Posterior vena cava (tissue), 2 donors: ENCODE data around the gene ARHGAP28. TPM values are rescaled to one million over a fixed set of nuclear protein-coding genes. Genes with fewer than 3 reads are reported as not detected.

Experiments used
- DNase-seq: peaks from one replicate; pipeline ENCODE4 v3.0.0-alpha.2; 2020; ENCODE audit warnings: low spot score
- intact Hi-C, 2 donors: fragments of 100-400 bp; cut with DNase I; formaldehyde crosslinking; loops; one replicate each; pipeline versions ENCODE4 v1.14.1 to v1.14.2; 2022 to 2023
- long read RNA-seq, 2 donors: library from polyadenylated mRNA; unstranded; transcript quantifications; one replicate each; pipeline ENCODE4 v2.0.0, GENCODE V29; 2020 to 2021
- total RNA-seq, 2 donors: library from RNA; stranded (reverse); fragmentation: NEBNext Ultra II Directional; extraction: Animal tissue kit (Norgen Biotek cat#: 25700); gene quantifications; one replicate each; pipeline ENCODE4 v1.2.1, GENCODE V29; 2021
- donor health status: DM: yes; HTN: yes; CAD: no.
- donor health status: DM: yes; HTN: yes; CAD: no.

The ARHGAP28 gene
- 10 to 100 TPM; 15.6 to 26.2 TPM for total RNA-seq
- long read RNA-seq, donor 1, partial matches to known transcripts, result 2 of 11 reads
- long read RNA-seq, donor 1, other reads (novel, unspliced or antisense), result 5 of 11 reads
- long read RNA-seq, donor 2, partial matches to known transcripts, result 0 of 2 reads
- long read RNA-seq, donor 2, other reads (novel, unspliced or antisense), result 2 of 2 reads

DNA sequence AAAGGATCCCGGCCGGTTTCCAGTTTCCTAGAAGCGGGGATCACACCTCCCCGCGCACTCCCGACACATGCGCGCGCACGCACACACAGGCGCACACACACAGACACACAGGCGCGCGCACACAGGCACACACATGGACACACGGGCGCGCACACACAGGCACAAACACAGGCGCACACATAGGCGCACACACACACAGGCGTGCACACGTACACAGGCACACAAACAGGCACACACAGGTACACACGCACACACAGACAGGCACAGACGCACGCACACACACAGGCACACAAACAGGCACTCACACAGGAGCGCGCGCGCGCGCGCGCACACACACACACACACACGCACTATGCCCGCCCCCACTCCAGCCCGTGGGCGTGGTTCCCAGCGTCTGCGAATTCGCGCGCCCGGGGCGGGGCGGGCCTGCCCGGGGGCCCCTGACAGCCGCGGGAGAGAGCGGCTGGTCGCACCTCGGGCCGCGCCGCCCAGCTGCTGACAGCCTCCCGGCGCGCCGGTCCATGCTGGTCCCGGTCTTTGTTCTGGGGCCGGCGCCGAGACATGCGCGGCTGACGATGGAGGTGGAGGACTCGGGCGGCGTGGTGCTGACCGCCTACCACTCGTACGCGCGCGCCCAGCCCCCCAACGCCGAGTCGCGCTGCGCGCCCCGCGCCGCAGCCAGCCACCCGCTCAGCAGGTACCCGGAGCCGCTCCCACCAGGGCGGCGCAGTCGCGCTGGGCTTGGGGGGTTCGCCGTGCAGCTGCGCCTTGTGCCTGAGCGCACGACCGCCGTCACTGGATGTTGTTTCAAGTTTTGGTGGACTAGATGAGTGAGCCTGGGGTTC, at the start of gene ARHGAP28:
TSS of gene ARHGAP28 (plus strand) at position 470 of the 845 bp plus-strand sequence. CDS start at position 576, 106 bp downstream.
- intact Hi-C loops, result loop anchor here in 1 of 2 donors (5.0 to 10.0 kb wide), 3 partner anchors 55 to 185 kb away; no protein-coding TSS in a partner anchor
- peak; percentile 89 for DNase-seq

DNA sequence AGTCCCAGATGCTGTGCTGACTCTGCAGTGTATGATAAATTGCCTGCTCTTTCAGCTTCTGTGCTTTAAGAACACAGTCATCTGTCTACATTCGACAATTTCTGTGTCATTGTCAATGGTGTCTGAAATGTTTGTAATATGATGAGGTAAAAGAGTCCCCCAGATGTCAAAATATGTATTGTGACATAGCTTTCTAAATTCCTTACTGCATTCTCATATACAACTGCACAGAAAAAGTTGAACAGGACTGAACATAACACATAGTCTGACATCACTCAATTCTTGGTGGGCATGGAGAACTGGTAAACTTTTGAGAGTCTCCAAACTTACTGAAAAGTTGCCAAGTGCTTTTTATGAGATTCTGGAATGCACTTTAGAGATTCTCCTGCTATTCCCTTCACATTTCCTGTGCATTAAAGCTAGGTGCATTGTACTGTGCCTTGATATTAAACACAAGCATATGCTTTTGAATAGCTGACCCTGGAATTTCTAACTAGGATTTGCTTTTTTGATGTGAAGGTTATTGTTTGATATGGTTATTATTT, 48.1 kb upstream of the ARHGAP28 start:
- DNase-seq, result no peak
- intact Hi-C loops, result no loop called here

DNA sequence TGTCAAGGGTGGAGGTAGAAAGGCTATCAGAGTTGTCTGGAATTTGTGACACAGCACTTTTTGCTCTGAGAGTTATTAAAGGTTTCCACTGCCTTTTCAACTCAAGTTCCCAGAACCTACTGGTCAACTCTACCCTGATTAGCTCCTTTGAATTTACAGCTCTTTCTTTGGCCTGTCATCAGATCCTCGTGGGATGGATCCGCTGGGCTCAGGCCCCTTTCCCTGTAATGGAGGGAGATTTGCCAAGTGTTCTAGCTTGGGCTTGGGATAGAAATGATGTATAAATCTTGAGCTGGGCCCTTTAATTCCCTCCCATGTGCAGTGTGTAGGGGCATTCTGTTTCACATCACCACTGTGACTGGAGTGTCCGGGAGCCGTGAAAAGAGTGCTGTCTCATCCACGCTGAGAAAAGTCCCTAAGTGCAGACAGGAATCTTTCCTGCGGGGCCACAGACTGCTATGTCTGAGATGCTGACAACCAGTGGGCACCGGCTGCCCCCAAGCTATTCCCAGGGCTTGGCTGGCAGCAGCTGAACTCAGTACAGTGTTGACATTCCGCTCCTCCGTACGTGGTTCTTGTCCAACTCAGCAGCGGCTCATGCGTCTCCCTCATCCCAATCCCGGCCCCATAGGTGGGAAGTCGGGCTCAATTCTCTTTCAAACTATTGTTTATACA, 46.9 kb upstream of the ARHGAP28 start:
- intact Hi-C loops, result no loop called here
- DNase-seq, result no peak

DNA sequence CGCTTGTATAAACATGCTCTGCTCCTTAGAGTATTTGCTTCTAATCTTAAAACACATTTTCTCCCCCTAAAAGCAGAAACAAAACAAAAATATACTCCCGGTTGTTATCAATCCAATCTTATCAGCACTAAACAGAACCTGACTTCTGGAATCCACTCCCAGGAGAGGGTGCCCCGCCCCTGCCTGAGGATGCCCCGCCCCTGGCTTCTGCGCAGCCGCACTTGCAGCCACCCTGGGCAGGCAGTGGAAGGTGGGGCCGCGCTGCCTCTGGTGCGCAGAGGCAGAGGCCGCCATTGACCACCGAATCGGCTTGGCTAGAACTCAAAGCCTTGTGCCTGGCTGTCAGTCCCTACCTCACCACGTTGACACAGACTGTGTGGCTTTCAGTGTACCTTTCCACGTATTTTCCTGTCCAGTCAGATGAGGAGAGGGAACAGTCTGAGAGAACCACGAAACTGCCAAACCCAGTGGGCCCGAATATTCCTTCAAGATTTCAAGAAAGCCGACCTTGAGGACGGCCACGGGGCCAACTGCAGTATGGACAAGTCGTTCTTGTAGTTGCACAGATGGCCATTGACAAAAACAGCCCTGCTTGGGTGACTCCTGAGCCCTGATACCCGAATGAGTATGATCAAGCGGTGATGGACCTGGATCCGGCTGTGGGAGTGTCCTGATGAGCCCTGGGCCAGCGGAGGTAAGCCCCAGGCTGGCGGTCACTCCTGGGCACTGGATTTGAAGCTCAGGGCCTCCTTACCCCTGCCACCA, 46.2 kb upstream of the ARHGAP28 start:
- no peak for DNase-seq
- intact Hi-C loops, result no loop called here

DNA sequence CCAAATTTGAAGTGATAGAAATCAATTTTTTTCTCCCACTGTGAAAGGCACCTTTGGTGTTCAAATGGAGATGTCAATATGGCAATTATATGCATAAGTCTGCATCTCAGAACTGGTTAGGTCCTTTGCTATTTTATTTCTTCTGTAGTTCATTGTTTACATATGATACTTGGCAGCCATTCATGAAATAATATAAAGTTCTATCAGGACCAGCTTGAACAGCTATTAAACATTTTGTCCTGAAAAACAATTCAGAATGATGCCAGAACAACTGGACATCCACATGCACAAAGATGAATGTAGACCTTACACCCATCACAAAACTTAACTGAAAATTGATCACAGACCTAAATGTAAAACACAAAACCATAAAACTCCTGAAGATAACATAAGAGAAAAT, 41.8 kb upstream of the ARHGAP28 start:
- no peak for DNase-seq
- intact Hi-C loops, result no loop called here

- intact Hi-C loops, result no loop called here
- no peak for DNase-seq
These were observed 20.6 kb upstream of the ARHGAP28 start for GRCh38 chr18:6708890-6709289.

DNA sequence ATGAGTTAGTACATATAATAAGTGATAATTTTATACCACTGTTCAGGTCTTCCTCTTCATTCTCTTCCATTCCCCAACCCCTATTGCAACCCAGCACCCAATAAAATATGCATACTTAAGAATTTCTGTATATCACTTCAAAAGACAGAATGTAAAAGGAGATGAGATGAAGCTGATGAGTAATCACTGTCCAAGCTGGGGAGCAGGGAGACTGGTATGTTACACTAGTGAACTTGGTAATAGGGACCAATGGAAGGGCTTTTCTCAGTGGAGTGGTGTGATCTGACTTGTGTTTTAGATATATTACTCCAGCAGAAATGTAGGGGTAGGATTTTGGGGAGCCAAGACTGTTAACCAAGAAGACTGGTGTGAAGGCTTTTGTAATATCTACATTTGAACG, 18.0 kb upstream of the ARHGAP28 start:
- intact Hi-C loops, result loop anchor here (10.0 kb wide), 2 partner anchors 67 to 77 kb away; no protein-coding TSS in a partner anchor
- DNase-seq, result no peak

DNA sequence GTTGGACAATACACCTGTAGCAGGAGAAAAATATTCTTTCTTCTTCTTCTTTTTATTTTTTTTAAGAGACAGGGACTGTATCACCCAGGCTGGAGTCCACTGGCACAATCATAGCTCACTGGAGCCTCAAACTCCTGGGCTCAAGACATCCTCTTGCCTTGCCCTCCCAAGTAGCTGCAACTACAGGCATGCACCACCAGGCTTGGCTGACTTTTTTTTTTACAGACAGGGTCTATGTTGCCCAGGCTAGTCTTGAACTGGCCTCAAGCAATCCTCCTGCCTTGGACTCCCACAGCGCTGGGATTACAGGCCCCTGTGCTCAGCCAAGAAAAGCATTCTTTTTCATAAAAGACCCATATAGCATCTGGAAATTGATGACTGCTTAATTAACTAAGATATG, 17.1 kb upstream of the ARHGAP28 start:
- intact Hi-C loops, result loop anchor here (10.0 kb wide), 2 partner anchors 68 to 78 kb away; no protein-coding TSS in a partner anchor
- no peak for DNase-seq

DNA sequence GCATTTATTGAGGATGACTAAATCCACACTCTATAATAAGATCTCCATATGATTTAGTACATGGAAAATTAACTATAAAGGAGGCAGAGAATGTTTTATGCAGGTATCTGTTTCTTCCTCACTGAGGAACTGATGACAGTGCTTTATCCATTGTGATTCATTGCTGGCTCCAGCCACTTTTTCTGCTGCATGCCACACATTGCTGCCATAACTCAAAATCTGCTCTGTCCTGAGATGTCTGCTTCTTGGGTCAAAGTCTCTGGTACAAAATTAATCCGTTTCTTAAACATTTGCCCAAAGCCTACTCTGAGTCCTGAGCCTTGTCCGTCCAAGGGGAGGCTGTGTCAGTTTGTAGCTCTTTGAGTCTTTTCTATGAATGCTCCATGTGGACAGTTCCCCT, 15.5 kb upstream of the ARHGAP28 start:
- intact Hi-C loops, result loop anchor here (10.0 kb wide), 2 partner anchors 69 to 79 kb away; no protein-coding TSS in a partner anchor
- no peak for DNase-seq

DNA sequence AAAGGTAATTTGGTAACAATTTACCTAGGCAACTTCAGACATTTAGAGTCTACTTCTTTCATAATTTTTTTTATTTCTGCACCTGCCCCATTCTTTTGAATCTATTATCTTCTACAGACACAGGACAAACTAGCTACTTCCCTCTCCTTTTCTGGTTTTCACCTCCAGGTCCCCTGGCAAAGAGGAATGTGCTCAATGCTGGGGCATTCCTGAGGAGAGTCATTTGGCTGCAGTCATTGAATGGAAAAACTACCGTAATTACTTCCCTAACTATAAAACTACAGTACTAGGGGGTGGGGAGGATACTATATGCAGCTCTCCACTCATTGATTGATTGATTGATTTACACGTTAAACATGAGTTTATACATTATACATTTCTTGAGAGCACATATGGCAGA, 11.2 kb upstream of the ARHGAP28 start:
- intact Hi-C loops, result loop anchor here (10.0 kb wide), 2 partner anchors 73 to 83 kb away; no protein-coding TSS in a partner anchor
- DNase-seq, result no peak

- intact Hi-C loops, result loop anchor here (10.0 kb wide), 2 partner anchors 74 to 84 kb away; no protein-coding TSS in a partner anchor
- no peak for DNase-seq
These were observed 10.2 kb upstream of the ARHGAP28 start for GRCh38 chr18:6719098-6719846.

DNA sequence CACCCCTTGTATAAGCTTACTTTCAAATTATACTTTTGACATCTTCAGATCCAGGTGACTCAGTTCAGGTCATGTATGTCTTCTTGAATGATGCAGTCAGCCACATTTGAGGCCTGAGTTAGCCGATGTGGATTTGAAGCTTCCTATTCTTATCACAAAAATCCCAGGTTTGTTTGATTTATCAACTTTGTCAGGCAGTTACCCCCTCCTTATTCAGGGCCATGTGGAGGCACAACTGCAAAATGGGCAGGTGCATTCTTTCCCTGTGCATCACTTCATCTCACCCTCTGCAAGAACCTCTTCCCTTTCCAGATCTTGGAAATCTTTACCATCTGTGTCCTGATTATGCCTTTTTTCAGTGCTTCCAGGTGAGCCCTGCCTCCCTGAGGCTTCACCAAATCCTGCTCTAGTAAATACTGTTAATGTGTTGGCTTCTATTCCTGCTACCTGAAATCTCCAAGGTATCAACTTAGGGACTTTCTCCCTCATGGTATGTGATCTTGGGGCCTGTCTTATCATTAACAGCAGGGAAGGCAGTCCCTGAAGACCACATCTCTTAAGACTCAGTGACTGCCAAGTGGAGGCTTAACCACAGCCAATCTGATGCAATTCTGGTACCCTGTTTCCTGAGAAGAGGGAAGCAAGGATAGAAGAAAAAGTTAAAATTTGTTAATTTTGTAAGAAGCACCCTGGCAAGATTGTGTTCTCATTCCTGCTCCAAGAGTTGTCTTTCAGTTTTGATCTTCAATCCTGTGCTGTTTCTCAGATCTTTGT, 9.4 kb upstream of the ARHGAP28 start:
- intact Hi-C loops, result loop anchor here (10.0 kb wide), 2 partner anchors 75 to 85 kb away; no protein-coding TSS in a partner anchor
- DNase-seq, result no peak

- intact Hi-C loops, result no loop called here
These were observed 7.8 kb upstream of the ARHGAP28 start for GRCh38 chr18:6721755-6722154.

GRCh38 chr18:6722690-6723089, 6.8 kb upstream of the ARHGAP28 start:
- no peak for DNase-seq
- intact Hi-C loops, result no loop called here

More at GRCh38 chr18:6721755-6722154, 7.8 kb upstream of the ARHGAP28 start:
- DNase-seq, result no peak

- intact Hi-C loops, result no loop called here
- no peak for DNase-seq
These were observed 5.2 kb upstream of the ARHGAP28 start for GRCh38 chr18:6724331-6724730.

DNA sequence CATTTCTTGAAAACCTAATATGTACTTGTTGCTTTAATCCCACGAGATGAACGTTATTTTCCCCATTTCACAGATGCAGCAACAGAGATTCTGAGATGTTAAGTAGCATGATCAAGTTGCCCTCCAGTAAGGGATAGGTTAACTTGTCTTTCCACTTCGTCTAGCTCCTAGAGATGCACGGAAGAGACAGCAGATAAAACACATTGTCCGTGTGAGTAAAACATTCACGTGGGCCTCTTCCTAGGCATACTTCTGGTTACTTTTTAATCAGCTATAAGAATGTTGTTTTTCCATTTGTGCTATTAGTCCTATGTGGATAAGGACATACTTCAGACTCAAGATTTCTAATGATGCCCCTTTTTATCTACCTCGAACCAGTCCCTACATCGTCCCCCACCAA, 1.2 kb upstream of the ARHGAP28 start:
- intact Hi-C loops, result no loop called here
- DNase-seq, result no peak

DNA sequence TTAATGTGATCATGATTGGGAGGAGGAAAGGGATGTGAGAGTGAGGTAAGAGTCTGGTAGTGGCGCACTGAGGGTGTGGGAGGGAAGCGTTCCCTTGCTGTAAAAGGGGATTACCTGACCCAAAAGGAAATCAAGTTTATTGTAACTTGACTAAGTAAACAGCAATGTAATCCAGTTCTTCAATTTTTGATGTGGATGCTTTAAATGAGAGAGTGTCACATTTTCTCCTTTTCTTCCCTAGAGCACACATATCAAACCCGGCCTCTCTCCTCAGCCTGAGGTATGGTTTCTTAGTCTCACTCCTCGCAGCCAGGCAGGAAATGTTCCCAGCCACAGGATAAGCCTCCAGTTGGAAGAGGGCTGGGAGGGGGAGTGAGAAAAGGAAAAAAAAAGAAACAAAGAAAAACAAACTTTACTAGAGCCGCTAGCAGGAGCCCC, 688 bp upstream of the ARHGAP28 start:
- DNase-seq, result no peak
- intact Hi-C loops, result no loop called here
